Activated CD8-positive, alpha-beta T cell treated with anti-CD3 and anti-CD28 coated beads for 36 hours (primary cell): ENCODE data around the gene GDF11. TPM values are rescaled to one million over a fixed set of nuclear protein-coding genes. Genes with fewer than 3 reads are reported as not detected.
A peak's percentile ranks its signal among the peaks of the same experiment; 100 is the strongest.

ENCODE experiments used
- ATAC-seq: fragments of 200-7000 bp; cut with Tn5 transposase; one replicate; pipeline ENCODE4 v1.10.0; 2021; ENCODE audit warnings: mild to moderate bottlenecking, moderate library complexity
- CTCF ChIA-PET: fragments of 350-600 bp; sonication (Branson Sonifier 250); formaldehyde crosslinking; loops from one replicate; lab custom pipeline; 2021; ENCODE audit warnings: antibody characterized with exemption; lab: Charles Lee
- POLR2A ChIA-PET: fragments of 350-600 bp; sonication (Branson Sonifier 250); formaldehyde crosslinking; loops from one replicate; lab custom pipeline; 2021; ENCODE audit warnings: antibody characterized with exemption; lab: Charles Lee
- DNase-seq: peaks from one replicate; pipeline ENCODE4 v3.0.0-alpha.2; 2020
- H3K27ac Mint-ChIP-seq: one replicate; pipeline ENCODE4 v1.8.0; 2021; ENCODE audit warnings: mild to moderate bottlenecking, mixed read lengths
- H3K27me3 Mint-ChIP-seq: one replicate; pipeline ENCODE4 v1.8.0; 2021; ENCODE audit warnings: mixed read lengths
- H3K36me3 Mint-ChIP-seq: one replicate; pipeline ENCODE4 v1.8.0; 2021; ENCODE audit warnings: low read depth, mixed read lengths
- H3K4me1 Mint-ChIP-seq: one replicate; pipeline ENCODE4 v1.8.0; 2021; ENCODE audit warnings: low read depth, mixed read lengths
- H3K4me3 Mint-ChIP-seq: one replicate; pipeline ENCODE4 v1.8.0; 2021; ENCODE audit warnings: mild to moderate bottlenecking, moderate library complexity, mixed read lengths
- H3K9me3 Mint-ChIP-seq: one replicate; pipeline ENCODE4 v1.8.0; 2021; ENCODE audit warnings: mixed read lengths
- intact Hi-C: fragments of 100-400 bp; cut with micrococcal nuclease; formaldehyde crosslinking; loops from one replicate; pipeline ENCODE4 v1.10.0; 2022
- total RNA-seq, 2 experiments: library from RNA; stranded (reverse); gene quantifications; one replicate each; pipeline ENCODE4 v1.2.3, GENCODE V29; 2021
- TF ChIP-seq, protein P1 (sequence below): fragments of 200-600 bp; IDR thresholded peaks from one replicate; pipeline ENCODE4 v1.8.0; 2022; ENCODE audit warnings: antibody characterized with exemption, mild to moderate bottlenecking

GDF11 gene
- total RNA-seq, 2 experiments from 2014 or later = 7.4 to 9.3 TPM

DNA sequence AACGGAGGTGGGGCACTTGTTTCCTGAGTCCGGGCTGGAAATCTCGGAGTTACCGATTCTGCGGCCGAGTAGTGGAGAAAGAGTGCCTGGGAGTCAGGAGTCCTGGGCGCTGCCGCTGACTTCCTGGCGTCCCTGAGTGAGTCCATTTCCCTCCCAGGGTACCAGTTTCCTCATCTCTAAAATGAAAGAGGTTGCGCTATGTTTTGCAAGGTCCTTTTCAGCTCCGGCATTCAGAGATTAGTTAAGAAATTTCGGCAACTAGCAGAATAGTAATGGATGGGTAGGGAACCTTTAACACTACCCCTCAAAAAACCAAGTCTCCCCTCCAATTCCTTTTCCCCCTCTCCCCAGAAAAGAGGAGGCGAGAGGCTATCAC lies 26.4 kb upstream of the GDF11 start:
- TF ChIP-seq, protein P1, sequence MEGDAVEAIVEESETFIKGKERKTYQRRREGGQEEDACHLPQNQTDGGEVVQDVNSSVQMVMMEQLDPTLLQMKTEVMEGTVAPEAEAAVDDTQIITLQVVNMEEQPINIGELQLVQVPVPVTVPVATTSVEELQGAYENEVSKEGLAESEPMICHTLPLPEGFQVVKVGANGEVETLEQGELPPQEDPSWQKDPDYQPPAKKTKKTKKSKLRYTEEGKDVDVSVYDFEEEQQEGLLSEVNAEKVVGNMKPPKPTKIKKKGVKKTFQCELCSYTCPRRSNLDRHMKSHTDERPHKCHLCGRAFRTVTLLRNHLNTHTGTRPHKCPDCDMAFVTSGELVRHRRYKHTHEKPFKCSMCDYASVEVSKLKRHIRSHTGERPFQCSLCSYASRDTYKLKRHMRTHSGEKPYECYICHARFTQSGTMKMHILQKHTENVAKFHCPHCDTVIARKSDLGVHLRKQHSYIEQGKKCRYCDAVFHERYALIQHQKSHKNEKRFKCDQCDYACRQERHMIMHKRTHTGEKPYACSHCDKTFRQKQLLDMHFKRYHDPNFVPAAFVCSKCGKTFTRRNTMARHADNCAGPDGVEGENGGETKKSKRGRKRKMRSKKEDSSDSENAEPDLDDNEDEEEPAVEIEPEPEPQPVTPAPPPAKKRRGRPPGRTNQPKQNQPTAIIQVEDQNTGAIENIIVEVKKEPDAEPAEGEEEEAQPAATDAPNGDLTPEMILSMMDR = no peak
- Mint-ChIP-seq H3K4me1 (peaks cover 24% of the 10 kb centered on the region), H3K27ac (peak overlapping the region; percentile 92), H3K27me3 (peaks cover 3% of the 10 kb centered on the region), H3K4me3 (peak overlapping the region; percentile 94), H3K36me3 (peaks cover 5% of the 10 kb centered on the region), H3K9me3 (no peaks in the 10 kb centered on the region)
- intact Hi-C loops = no loop called here
- ATAC-seq (no peak), DNase-seq (no peak)
- ChIA-PET CTCF (interaction anchor here (1.0 to 4.3 kb wide), 9 partner anchors 8 to 70 kb away, joined by 3 to 44 read pairs (median 9); partner anchors contain the start of gene CD63), POLR2A (interaction anchor here (0.9 to 7.2 kb wide), 8 partner anchors 10 to 330 kb away, joined by 3 to 44 read pairs (median 4); partner anchors contain the start of genes CD63 and ITGA7)

- TF ChIP-seq, protein P1 = no peak
- H3K4me3 Mint-ChIP-seq = peak overlapping the region; percentile 94
- H3K36me3 Mint-ChIP-seq = peaks cover 5% of the 10 kb centered on the region
- DNase-seq (peak; percentile 55), ATAC-seq (peak; percentile 37)
- no peaks in the 10 kb centered on the region for H3K9me3 Mint-ChIP-seq
- H3K27me3 Mint-ChIP-seq = peaks cover 3% of the 10 kb centered on the region
- ChIA-PET POLR2A (interaction anchor here (0.9 to 7.2 kb wide), 7 partner anchors 11 to 99 kb away, joined by 3 to 44 read pairs (median 3); partner anchors contain the start of genes CD63 and GDF11), CTCF (interaction anchor here (0.8 to 4.3 kb wide), 8 partner anchors 11 to 79 kb away, joined by 3 to 44 read pairs (median 6); partner anchors contain the start of gene CD63)
- H3K27ac Mint-ChIP-seq = peak overlapping the region; percentile 92
- peaks cover 24% of the 10 kb centered on the region for H3K4me1 Mint-ChIP-seq
- intact Hi-C loops = no loop called here
Measured at GRCh38 chr12:55717011-55718007, 25.6 kb upstream of the GDF11 start.

DNA sequence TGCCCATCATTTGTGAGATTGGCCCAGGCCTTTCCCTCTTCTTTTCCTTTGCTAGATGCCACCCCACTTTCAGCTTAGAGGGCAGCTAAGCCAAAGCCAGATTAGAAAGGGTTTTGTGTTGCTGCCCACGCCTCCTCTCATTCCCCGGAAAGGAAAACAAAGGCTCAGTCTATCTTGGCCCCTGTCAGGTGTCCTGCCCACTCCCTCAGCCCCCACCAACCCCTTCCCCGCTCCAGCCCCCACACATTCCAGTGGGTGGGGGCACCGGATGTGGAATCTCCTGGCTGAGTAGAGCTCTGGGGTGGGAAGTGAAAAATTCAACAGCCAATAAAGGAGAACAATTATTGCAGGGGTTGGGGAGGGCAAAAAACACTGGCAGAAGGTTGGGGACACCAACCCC lies 24.9 kb upstream of the GDF11 start:
- H3K27ac Mint-ChIP-seq = no peak overlapping the region
- DNase-seq (no peak), ATAC-seq (no peak)
- CTCF ChIA-PET = interaction anchor here (0.8 to 4.3 kb wide), 6 partner anchors 12 to 79 kb away, joined by 3 to 44 read pairs (median 6); partner anchors contain the start of gene CD63
- peaks cover 5% of the 10 kb centered on the region for H3K36me3 Mint-ChIP-seq
- H3K4me3 Mint-ChIP-seq = peak overlapping the region; percentile 94
- POLR2A ChIA-PET = interaction anchor here (1.0 to 7.2 kb wide), 4 partner anchors 11 to 25 kb away, joined by 3 to 44 read pairs (median 4); partner anchors contain the start of genes CD63 and GDF11
- H3K9me3 Mint-ChIP-seq = no peaks in the 10 kb centered on the region
- peaks cover 24% of the 10 kb centered on the region for H3K4me1 Mint-ChIP-seq
- intact Hi-C loops = no loop called here
- TF ChIP-seq, protein P1 = no peak
- H3K27me3 Mint-ChIP-seq = peaks cover 3% of the 10 kb centered on the region

- Mint-ChIP-seq H3K27me3 (peaks cover 3% of the 10 kb centered on the region), H3K36me3 (peaks cover 5% of the 10 kb centered on the region), H3K4me3 (no peak overlapping the region), H3K27ac (peak overlapping the region; percentile 21), H3K9me3 (no peaks in the 10 kb centered on the region), H3K4me1 (peaks cover 24% of the 10 kb centered on the region)
- DNase-seq (no peak), ATAC-seq (no peak)
- TF ChIP-seq, protein P1 = no peak
- intact Hi-C loops = no loop called here
- POLR2A ChIA-PET = interaction anchor here (1.0 to 7.2 kb wide), 2 partner anchors 10 to 386 kb away, joined by 3 to 44 read pairs; partner anchors contain the start of genes CD63 and PA2G4
- CTCF ChIA-PET = interaction anchor here (1.1 to 7.1 kb wide), 4 partner anchors 11 to 19 kb away, joined by 3 to 87 read pairs (median 32); partner anchors contain the start of gene CD63
Measured at GRCh38 chr12:55718624-55719275, 24.2 kb upstream of the GDF11 start.
